Endometrial microvascular endothelial cells (primary cell): Measurements from ENCODE around the gene RPL38. TPM values are rescaled to one million over a fixed set of nuclear protein-coding genes. Genes with fewer than 3 reads are reported as not detected.

Experiments used
- in situ Hi-C: cut with HindIII; loops from 2 replicates; pipeline ENCODE4 v1.10.0; 2017; ENCODE audit warnings: low sequenced_read_pairs, low pct_unique_long_range_greater_than_20kb; ENCODE audit errors: inconsistent ontology term
- total RNA-seq: library from RNA; depleted of rRNA; stranded (reverse); fragments of >200 nt; gene quantifications from one replicate; pipeline ENCODE4 v1.2.3, GENCODE V29; 2015; ENCODE audit errors: inconsistent ontology term

Gene RPL38
- total RNA-seq, 1 donor from 2014 or later = 213 TPM

GRCh38 chr17:74202938-74203337 lies 540 bp upstream of the RPL38 start:
- in situ Hi-C loops = no loop called here

DNA sequence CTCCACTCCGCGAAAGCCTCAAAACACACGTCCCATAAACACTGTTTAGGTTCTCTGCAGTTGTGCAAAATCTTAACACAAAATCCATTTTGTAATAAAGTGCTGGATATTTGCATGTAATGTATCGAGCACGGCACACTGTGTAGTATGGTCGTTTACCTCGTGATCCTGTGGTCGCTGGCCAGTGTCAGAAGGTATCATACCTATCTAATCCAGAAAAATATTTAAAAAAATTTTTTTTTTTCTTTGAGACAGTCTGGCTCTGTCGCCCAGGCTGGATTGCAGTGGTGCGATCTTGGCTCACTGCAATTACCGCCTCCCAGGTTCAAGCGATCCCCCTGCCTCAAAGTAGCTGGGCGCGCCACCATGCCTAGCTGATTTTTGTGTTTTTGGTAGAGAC lies 996 bp downstream of the RPL38 start:
- in situ Hi-C loops = no loop called here

- in situ Hi-C loops = no loop called here
These were observed 1.8 kb downstream of the RPL38 start for GRCh38 chr17:74205274-74205673.

- in situ Hi-C loops = no loop called here
These were observed 2.9 kb downstream of the RPL38 start for GRCh38 chr17:74206332-74206818.

DNA sequence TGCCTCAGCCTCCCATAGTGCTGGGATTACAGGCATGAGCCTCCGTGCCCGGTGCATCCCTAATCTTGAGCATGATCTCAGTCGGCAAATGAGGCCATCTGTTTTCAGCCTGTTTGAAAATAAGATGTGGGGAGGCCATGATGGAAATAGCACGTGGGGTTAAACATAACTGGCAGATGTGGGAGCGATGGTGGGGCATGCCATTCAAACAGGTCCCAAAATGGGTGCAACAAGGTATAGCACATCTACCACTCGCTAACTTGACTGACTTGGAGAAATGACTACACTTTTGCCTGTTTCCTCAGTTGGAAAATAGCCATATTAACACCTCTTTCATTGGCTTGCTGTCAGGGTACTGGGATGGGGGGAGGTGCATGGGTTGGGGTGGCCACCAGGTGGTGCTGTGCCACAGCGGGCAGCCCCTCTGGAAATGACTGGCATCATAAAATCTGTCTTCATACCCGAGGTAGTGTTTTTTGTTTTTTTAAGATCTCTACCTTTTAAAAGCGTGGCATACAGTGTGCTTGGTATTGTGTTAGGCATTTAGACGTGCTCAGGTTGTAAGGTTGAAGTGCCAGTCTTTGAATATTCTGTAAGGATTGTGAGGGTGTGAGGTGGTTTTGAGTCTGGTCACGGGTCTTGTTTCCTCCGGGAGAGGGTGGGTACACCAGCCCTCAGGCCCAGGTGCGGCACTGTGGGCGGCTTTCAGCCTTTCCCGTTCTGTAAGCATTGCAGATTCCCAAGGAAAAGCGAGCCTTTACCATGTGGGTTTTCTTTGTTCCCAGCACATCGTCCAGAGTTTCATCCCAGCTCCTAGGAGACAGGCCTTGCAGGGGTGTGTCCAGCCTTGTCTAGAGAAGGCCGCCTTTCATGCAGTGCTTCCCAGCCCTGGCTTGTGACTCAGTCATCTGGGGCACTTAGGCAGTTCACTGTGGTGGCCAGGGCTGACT lies 7.0 kb downstream of the RPL38 start:
- in situ Hi-C loops = no loop called here

- in situ Hi-C loops = no loop called here
These were observed 7.8 kb downstream of the RPL38 start for GRCh38 chr17:74211141-74211911.

DNA sequence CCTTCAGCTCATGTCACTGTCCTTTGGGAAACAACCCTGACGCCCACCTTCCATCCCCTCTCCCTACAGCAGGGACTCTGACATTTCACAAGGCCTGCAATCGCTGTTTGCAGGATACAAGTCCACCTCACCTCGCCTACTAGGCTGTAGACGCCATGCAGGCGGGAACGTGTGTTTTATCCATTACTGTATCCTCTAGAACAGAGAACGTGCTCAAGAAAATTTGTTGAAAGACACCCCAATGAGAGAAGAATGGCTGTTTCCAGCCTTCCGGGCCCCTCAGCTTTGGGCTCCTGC lies 8.4 kb downstream of the RPL38 start:
- in situ Hi-C loops = no loop called here

- in situ Hi-C loops = no loop called here
These were observed 8.9 kb downstream of the RPL38 start for GRCh38 chr17:74212209-74212912.

GRCh38 chr17:74212913-74213791 lies 9.7 kb downstream of the RPL38 start, which contains the start of gene TTYH2:
TSS of gene TTYH2 (plus strand) at chr17:74213571. CDS start at chr17:74213588, 17 bp downstream.
- in situ Hi-C loops = no loop called here

- in situ Hi-C loops = no loop called here
These were observed 10.4 kb downstream of the RPL38 start for GRCh38 chr17:74213861-74214391.

- in situ Hi-C loops = no loop called here
These were observed 11.2 kb downstream of the RPL38 start for GRCh38 chr17:74214484-74215341.

- in situ Hi-C loops = no loop called here
These were observed 11.9 kb downstream of the RPL38 start for GRCh38 chr17:74215342-74215727.

DNA sequence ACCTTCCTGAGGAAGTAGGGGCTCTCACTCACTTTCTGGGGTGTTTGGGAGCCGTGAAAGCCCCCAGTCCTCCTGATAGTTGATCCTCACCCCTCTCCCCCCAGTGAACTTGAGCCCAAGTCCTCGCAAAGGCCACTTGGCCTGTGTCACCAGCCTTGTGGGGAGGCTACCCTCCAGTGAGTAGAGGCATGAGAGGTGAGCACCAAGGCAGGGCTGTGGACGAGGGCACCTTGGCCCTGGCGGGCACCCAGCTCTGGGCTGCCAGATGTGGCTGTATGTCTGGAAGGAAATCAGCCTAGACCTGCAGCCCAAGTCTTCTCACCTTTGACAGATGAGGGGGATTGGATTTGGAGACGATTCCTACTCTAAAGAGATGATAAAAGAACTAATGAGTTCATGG lies 13.0 kb downstream of the RPL38 start:
- in situ Hi-C loops = no loop called here

- in situ Hi-C loops = no loop called here
These were observed 13.7 kb downstream of the RPL38 start for GRCh38 chr17:74217037-74217730.

DNA sequence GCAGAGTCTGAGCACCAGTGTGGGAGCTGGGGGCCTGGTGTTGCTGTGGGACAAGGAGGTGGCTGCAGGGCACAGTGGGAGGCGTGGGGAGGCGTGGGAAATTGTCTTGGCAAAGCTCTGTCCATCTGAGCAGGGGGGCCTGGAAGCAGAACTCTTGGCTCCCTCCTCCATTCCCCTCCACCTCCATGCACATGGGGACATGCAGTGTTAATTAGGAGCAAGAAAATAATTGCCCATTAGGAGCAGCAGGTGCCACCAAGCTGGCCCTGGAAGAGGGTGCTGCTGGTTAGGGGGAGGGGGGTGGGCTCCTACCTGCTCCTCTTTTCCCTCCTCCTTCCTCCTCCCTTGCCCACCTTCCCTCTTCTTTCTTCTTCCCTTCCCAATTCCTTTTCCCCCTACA lies 14.4 kb downstream of the RPL38 start:
- in situ Hi-C loops = no loop called here

- in situ Hi-C loops = no loop called here
These were observed 15.0 kb downstream of the RPL38 start for GRCh38 chr17:74218436-74218835.
